ENCODE results near the gene ALPI. TPM values are rescaled to one million over a fixed set of nuclear protein-coding genes. Genes with fewer than 3 reads are reported as not detected.
"Not testable (repeated sequence)": the region's sequence is repeated elsewhere in the genome, so short reads cannot be mapped to it uniquely, and the experiment has no call there.

The ALPI gene
- total RNA-seq, 1 donor from 2014 or later, result not detected

- intact Hi-C loops (cut with DNase I), result no loop called here
- TF ChIP-seq CTCF (IDR thresholded peaks at IDR 0.05), result no peak
- TF ChIP-seq POLR2AphosphoS5 (IDR thresholded peaks at IDR 0.05; ENCODE audit: insufficient read depth in 1 of 2, low read depth in 1 of 2), result no peak
- no peak for TF ChIP-seq POLR2A (IDR thresholded peaks at IDR 0.05)
- no peaks in the 10 kb centered on the region for H3K27me3 ChIP-seq
- H3K4me3 ChIP-seq, result no peak overlapping the region
- DNase-seq (ENCODE audit: extremely low spot score in 2 of 2), result no peak
- H3K36me3 ChIP-seq, result no peaks in the 10 kb centered on the region
- no peak overlapping the region for H3K27ac ChIP-seq
- no peaks in the 10 kb centered on the region for H3K4me1 ChIP-seq
- H3K9me3 ChIP-seq, result no peaks in the 10 kb centered on the region
Measured at GRCh38 chr2:232448304-232448690, 7.7 kb upstream of the ALPI start.

- Histone ChIP-seq H3K36me3 (no peaks in the 10 kb centered on the region), H3K9me3 (no peaks in the 10 kb centered on the region), H3K27me3 (no peaks in the 10 kb centered on the region), H3K27ac (no peak overlapping the region), H3K4me1 (no peaks in the 10 kb centered on the region), H3K4me3 (no peak overlapping the region)
- TF ChIP-seq CTCF (IDR thresholded peaks at IDR 0.05), result no peak
- no peak for TF ChIP-seq POLR2AphosphoS5 (IDR thresholded peaks at IDR 0.05; ENCODE audit: insufficient read depth in 1 of 2, low read depth in 1 of 2)
- no peak for TF ChIP-seq POLR2A (IDR thresholded peaks at IDR 0.05)
- peak in 1 of 2 donors; percentile 71 for DNase-seq (ENCODE audit: extremely low spot score in 2 of 2)
- intact Hi-C loops (cut with DNase I), result no loop called here
Measured at GRCh38 chr2:232449964-232450363, 6.0 kb upstream of the ALPI start.

- H3K4me1 ChIP-seq; H3K4me3 ChIP-seq; H3K36me3 ChIP-seq; H3K27me3 ChIP-seq; H3K9me3 ChIP-seq; H3K27ac ChIP-seq; intact Hi-C loops (cut with DNase I): not testable (repeated sequence)
- DNase-seq (ENCODE audit: extremely low spot score in 2 of 2), result peak in 1 of 2 donors; percentile 55
Measured at GRCh38 chr2:232451645-232452044, 4.3 kb upstream of the ALPI start.

GRCh38 chr2:232454630-232455029 lies 1.3 kb upstream of the ALPI start:
- Histone ChIP-seq H3K4me1 (no peaks in the 10 kb centered on the region), H3K36me3 (no peaks in the 10 kb centered on the region), H3K27me3 (no peaks in the 10 kb centered on the region), H3K27ac (no peak overlapping the region), H3K9me3 (no peaks in the 10 kb centered on the region), H3K4me3 (no peak overlapping the region)
- peak in 1 of 2 donors; percentile 64 for DNase-seq (ENCODE audit: extremely low spot score in 2 of 2)
- intact Hi-C loops (cut with DNase I), result no loop called here
- TF ChIP-seq POLR2AphosphoS5 (IDR thresholded peaks at IDR 0.05; ENCODE audit: insufficient read depth in 1 of 2, low read depth in 1 of 2) (no peak), POLR2A (IDR thresholded peaks at IDR 0.05) (no peak), CTCF (IDR thresholded peaks at IDR 0.05) (no peak)

- TF ChIP-seq POLR2A (IDR thresholded peaks at IDR 0.05) (no peak), CTCF (IDR thresholded peaks at IDR 0.05) (no peak), POLR2AphosphoS5 (IDR thresholded peaks at IDR 0.05; ENCODE audit: insufficient read depth in 1 of 2, low read depth in 1 of 2) (no peak)
- Histone ChIP-seq H3K4me3 (no peak overlapping the region), H3K9me3 (no peaks in the 10 kb centered on the region), H3K36me3 (no peaks in the 10 kb centered on the region), H3K27me3 (no peaks in the 10 kb centered on the region), H3K27ac (no peak overlapping the region), H3K4me1 (no peaks in the 10 kb centered on the region)
- no peak for DNase-seq (ENCODE audit: extremely low spot score in 2 of 2)
- intact Hi-C loops (cut with DNase I), result no loop called here
Measured at GRCh38 chr2:232456296-232457120, 555 bp downstream of the ALPI start.
